Vagina (tissue), 2 donors: ENCODE data around the gene PRKAB2.

Experiments used
- CTCF ChIP-seq, 3 experiments: fragments of 450-650 bp in 2 of 3; fragments of 200-600 bp in 1 of 3; sonication (generic) in 1 of 3; IDR thresholded peaks; one replicate each; pipeline ENCODE4 v1.5.1; 2017 to 2019; ENCODE audit warnings: antibody characterized with exemption in 3 of 3, mild to moderate bottlenecking in 2 of 3, moderate library complexity in 2 of 3
- POLR2A ChIP-seq, 2 donors: fragments of 450-650 bp; IDR thresholded peaks; one replicate each; pipeline ENCODE4 v1.6.1; 2017; ENCODE audit warnings: antibody characterized with exemption in 2 of 2, mild to moderate bottlenecking in 2 of 2, moderate library complexity in 2 of 2
- POLR2AphosphoS5 ChIP-seq, 2 donors: sonication (generic); formaldehyde crosslinking; IDR thresholded peaks; one replicate each; pipeline ENCODE4 v1.9.0; 2017; ENCODE audit warnings: antibody characterized with exemption in 2 of 2, mild to moderate bottlenecking in 2 of 2, low read depth in 1 of 2; ENCODE audit not compliant: insufficient read depth in 1 of 2

GRCh38 chr1:147177611-147178380 lies 5.5 kb upstream of the PRKAB2 start:
- TF ChIP-seq CTCF (IDR thresholded peaks at IDR 0.05) = no peak
- no peak for TF ChIP-seq POLR2A (IDR thresholded peaks at IDR 0.05)
- no peak for TF ChIP-seq POLR2AphosphoS5 (IDR thresholded peaks at IDR 0.05; ENCODE audit: insufficient read depth in 1 of 2, low read depth in 1 of 2)
